Esophagus squamous epithelium (tissue), 4 donors: ENCODE measurements around the gene DUSP22.
"Not testable (repeated sequence)": the region's sequence is repeated elsewhere in the genome, so short reads cannot be mapped to it uniquely, and the experiment has no call there.

Experiments
- POLR2A ChIP-seq, 4 donors: fragments of 450-650 bp; IDR thresholded peaks; one replicate each; pipeline ENCODE4 v1.6.1; 2017; ENCODE audit warnings: antibody characterized with exemption in 4 of 4, mild to moderate bottlenecking in 4 of 4, moderate library complexity in 3 of 4
- TF ChIP-seq, protein P1 (sequence below), 6 experiments: fragments of 450-650 bp in 4 of 6; fragments of 200-600 bp in 2 of 6; sonication (generic) in 2 of 6; IDR thresholded peaks; one replicate each; pipeline ENCODE4 v1.5.1; 2016 to 2019; ENCODE audit warnings: antibody characterized with exemption in 6 of 6, mild to moderate bottlenecking in 4 of 6, moderate library complexity in 4 of 6

DNA sequence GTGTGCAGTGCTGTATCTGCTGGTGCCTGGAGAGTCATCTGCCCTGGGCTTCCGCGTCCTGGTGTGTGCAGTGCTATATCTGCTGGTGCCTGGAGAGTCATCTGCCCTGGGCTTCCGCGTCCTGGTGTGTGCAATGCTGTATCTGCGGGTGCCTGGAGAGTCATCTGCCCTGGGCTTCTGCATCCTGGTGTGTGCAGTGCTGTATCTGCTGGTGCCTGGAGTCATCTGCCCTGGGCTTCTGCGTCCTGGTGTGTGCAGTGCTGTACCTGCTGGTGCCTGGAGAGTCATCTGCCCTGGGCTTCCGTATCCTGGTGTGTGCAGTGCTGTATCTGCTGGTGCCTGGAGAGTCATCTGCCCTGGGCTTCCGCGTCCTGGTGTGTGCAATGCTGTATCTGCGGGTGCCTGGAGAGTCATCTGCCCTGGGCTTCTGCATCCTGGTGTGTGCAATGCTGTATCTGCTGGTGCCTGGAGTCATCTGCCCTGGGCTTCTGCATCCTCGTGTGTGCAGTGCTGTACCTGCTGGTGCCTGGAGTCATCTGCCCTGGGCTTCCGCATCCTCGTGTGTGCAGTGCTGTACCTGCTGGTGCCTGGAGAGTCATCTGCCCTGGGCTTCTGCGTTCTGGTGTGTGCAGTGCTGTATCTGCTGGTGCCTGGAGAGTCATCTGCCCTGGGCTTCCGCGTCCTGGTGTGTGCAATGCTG lies 33.0 kb downstream of the DUSP22 start:
- not testable (repeated sequence) for TF ChIP-seq POLR2A (IDR thresholded peaks at IDR 0.05)
- TF ChIP-seq, protein P1, sequence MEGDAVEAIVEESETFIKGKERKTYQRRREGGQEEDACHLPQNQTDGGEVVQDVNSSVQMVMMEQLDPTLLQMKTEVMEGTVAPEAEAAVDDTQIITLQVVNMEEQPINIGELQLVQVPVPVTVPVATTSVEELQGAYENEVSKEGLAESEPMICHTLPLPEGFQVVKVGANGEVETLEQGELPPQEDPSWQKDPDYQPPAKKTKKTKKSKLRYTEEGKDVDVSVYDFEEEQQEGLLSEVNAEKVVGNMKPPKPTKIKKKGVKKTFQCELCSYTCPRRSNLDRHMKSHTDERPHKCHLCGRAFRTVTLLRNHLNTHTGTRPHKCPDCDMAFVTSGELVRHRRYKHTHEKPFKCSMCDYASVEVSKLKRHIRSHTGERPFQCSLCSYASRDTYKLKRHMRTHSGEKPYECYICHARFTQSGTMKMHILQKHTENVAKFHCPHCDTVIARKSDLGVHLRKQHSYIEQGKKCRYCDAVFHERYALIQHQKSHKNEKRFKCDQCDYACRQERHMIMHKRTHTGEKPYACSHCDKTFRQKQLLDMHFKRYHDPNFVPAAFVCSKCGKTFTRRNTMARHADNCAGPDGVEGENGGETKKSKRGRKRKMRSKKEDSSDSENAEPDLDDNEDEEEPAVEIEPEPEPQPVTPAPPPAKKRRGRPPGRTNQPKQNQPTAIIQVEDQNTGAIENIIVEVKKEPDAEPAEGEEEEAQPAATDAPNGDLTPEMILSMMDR (IDR thresholded peaks at IDR 0.05) = not testable (repeated sequence)
